Activated CD4-positive, CD25-positive, alpha-beta regulatory T cell treated with anti-CD3 and anti-CD28 coated beads, Interleukin-2, amount 50 U/mL, for 16 hours (primary cell): ENCODE measurements around the gene MATR3.
"Not testable (repeated sequence)": the region's sequence is repeated elsewhere in the genome, so short reads cannot be mapped to it uniquely, and the experiment has no call there.

ENCODE experiments used
- DNase-seq: peaks from one replicate; pipeline ENCODE4 v3.0.0-alpha.2; 2020; ENCODE audit warnings: low read depth, low spot score

MATR3 gene

GRCh38 chr5:139293507-139294373 is at the start of gene MATR3:
Gene MATR3, plus strand, starts transcription at chr5:139293740. Its CDS starts 13,676 bp downstream, at chr5:139307416.
- peak; percentile 83 for DNase-seq

GRCh38 chr5:139245637-139246339 is 47.8 kb upstream of the MATR3 start:
- DNase-seq = no peak

- DNase-seq = no peak
These were observed 47.1 kb upstream of the MATR3 start for GRCh38 chr5:139246394-139246793.

GRCh38 chr5:139248826-139249453 is 44.6 kb upstream of the MATR3 start:
- no peak for DNase-seq

GRCh38 chr5:139251281-139251687 is 42.3 kb upstream of the MATR3 start:
- peak; percentile 21 for DNase-seq

GRCh38 chr5:139251695-139252288 is 41.7 kb upstream of the MATR3 start:
- DNase-seq = no peak

- DNase-seq = no peak
These were observed 40.4 kb upstream of the MATR3 start for GRCh38 chr5:139253115-139253514.

- no peak for DNase-seq
These were observed 36.7 kb upstream of the MATR3 start for GRCh38 chr5:139256820-139257219.

GRCh38 chr5:139262059-139262741 is 31.3 kb upstream of the MATR3 start:
- no peak for DNase-seq

- DNase-seq = peak; percentile 39
These were observed 30.6 kb upstream of the MATR3 start for GRCh38 chr5:139262742-139263445.

- DNase-seq = no peak
These were observed 30.0 kb upstream of the MATR3 start for GRCh38 chr5:139263536-139263935.

- DNase-seq = no peak
These were observed 29.6 kb upstream of the MATR3 start for GRCh38 chr5:139263946-139264345.

- DNase-seq = no peak
These were observed 28.5 kb upstream of the MATR3 start for GRCh38 chr5:139265001-139265400.

- no peak for DNase-seq
These were observed 27.3 kb upstream of the MATR3 start for GRCh38 chr5:139266236-139266635.

- no peak for DNase-seq
These were observed 26.1 kb upstream of the MATR3 start for GRCh38 chr5:139267481-139267880.

GRCh38 chr5:139268364-139269202 is 25.0 kb upstream of the MATR3 start:
- no peak for DNase-seq

GRCh38 chr5:139270718-139271117 is 22.8 kb upstream of the MATR3 start:
- DNase-seq = not testable (repeated sequence)

- no peak for DNase-seq
These were observed 22.1 kb upstream of the MATR3 start for GRCh38 chr5:139271201-139272027.
